Pancreas (tissue), 10 donors: ENCODE measurements around the gene CLDN5. TPM values are rescaled to one million over a fixed set of nuclear protein-coding genes. Genes with fewer than 3 reads are reported as not detected.
A peak's percentile ranks its signal among the peaks of the same experiment; 100 is the strongest.
"Not testable (repeated sequence)": the region's sequence is repeated elsewhere in the genome, so short reads cannot be mapped to it uniquely, and the experiment has no call there.

Source experiments
- ATAC-seq, 4 donors: fragments of 200-7000 bp; cut with Tn5 transposase; one replicate each; pipeline versions ENCODE4 v1.8.0 to v1.9.1; 2020; ENCODE audit warnings: mild to moderate bottlenecking in 4 of 4, moderate library complexity in 4 of 4
- DNase-seq, 6 donors: peaks; one replicate each; pipeline ENCODE4 v3.0.0-alpha.2; 2020
- FAIRE-seq: peaks from 2 replicates; lab custom pipeline; 2012; peaks lifted over from hg19 to GRCh38; lab: Jason Lieb, UNC
- H3K27ac ChIP-seq, 4 donors: fragments of 200-600 bp; sonication (generic); 1 replicate in 3 of 4; 2 replicates in 1 of 4; pipeline versions ENCODE4 v1.5.0 to v1.8.0; 2020
- H3K27me3 ChIP-seq, 4 donors: fragments of 200-600 bp; one replicate each; pipeline ENCODE4 v1.8.0; 2021
- H3K36me3 ChIP-seq, 3 donors: fragments of 200-600 bp; sonication (generic) in 1 of 3; one replicate each; pipeline versions ENCODE4 v1.5.0 to v1.8.0; 2020 to 2021
- H3K4me1 ChIP-seq, 3 donors: fragments of 200-600 bp; one replicate each; pipeline ENCODE4 v1.8.0; 2021
- H3K4me3 ChIP-seq, 4 donors: fragments of 200-600 bp; sonication (generic) in 2 of 4; one replicate each; pipeline versions ENCODE4 v1.5.0 to v1.8.0; 2020 to 2021
- H3K9me3 ChIP-seq, 4 donors: fragments of 200-600 bp; one replicate each; pipeline ENCODE4 v1.8.0; 2021
- CTCF ChIP-seq, 4 donors: fragments of 200-600 bp; sonication (generic) in 3 of 4; IDR thresholded peaks; one replicate each; pipeline versions ENCODE4 v1.5.0 to v1.8.0; 2021; ENCODE audit warnings: antibody characterized with exemption in 4 of 4
- WGBS, 2 donors: extraction: QIAGEN DNeasy Blood & Tissue Kit; methylation state at CpG; one replicate each; pipeline ENCODE4 v1.1.7; 2013; 5-methylcytosine and 5-hydroxymethylcytosine counted together
- intact Hi-C, 3 donors: fragments of 100-400 bp; cut with DNase I; formaldehyde crosslinking; loops; one replicate each; pipeline versions ENCODE4 v1.11.1 to v1.14.2; 2022
- polyA plus RNA-seq, 2 donors: library from polyadenylated mRNA; stranded (reverse); fragments of 200-250 nt; gene quantifications; one replicate each; pipeline ENCODE4 v1.2.3, GENCODE V29; 2013
- total RNA-seq, 6 donors: library from RNA; stranded (reverse); fragmentation: NEBNext Ultra II Directional in 4 of 6; extraction: Animal tissue kit (Norgen Biotek cat#: 25700) in 4 of 6; gene quantifications; one replicate each; pipeline versions ENCODE4 v1.2.1 to v1.2.4, GENCODE V29; 2021 to 2023
- donor health status: healthy with polysubstance abuse.
- donor health status: DM: no; HTN: no; CAD: no; lungs with moderate emphysema.
- donor health status: DM: no; HTN: no; CAD: no.
- donor health status: control.
- donor health status: control.
- donor health status: Bipolar disorder and iron deficiency.
- donor health status: DM: yes; HTN: yes; CAD: no.
- donor health status: DM: no; HTN: no; CAD: no.
- donor health status: DM: no; HTN: no; CAD: no.
- donor health status: DM: yes; HTN: yes; CAD: no.

CLDN5 gene
- total and polyA plus RNA-seq, 8 donors: 3.5 to 47.3 (median 7.1) TPM

GRCh38 chr22:19548964-19549363 lies 24.8 kb upstream of the CLDN5 start:
- peaks cover 0 to 2% (median 0%) of the 10 kb centered on the region in 4 donors for H3K27me3 ChIP-seq
- WGBS, 2 donors: 60 to 75% methylated on average over 2 of the region's 2 CpGs

GRCh38 chr22:19548427-19548826 lies 24.2 kb upstream of the CLDN5 start:
- DNase-seq: peak in 1 of 6 donors; percentile 19
- H3K36me3 ChIP-seq, H3K9me3 ChIP-seq, FAIRE-seq, intact Hi-C loops, H3K27me3 ChIP-seq, H3K27ac ChIP-seq, H3K4me1 ChIP-seq, ATAC-seq, H3K4me3 ChIP-seq: not testable (repeated sequence)
- 80 to 89% methylated on average over 5 of the region's 5 CpGs for WGBS, 2 donors

More at GRCh38 chr22:19548964-19549363, 24.8 kb upstream of the CLDN5 start:
- FAIRE-seq (no peak), DNase-seq (peak in 1 of 6 donors; percentile 30), ATAC-seq (no peak)
- no peak for TF ChIP-seq CTCF (IDR thresholded peaks at IDR 0.05)
- H3K4me1 ChIP-seq: no peaks in the 10 kb centered on the region
- no peaks in the 10 kb centered on the region for H3K36me3 ChIP-seq
- no peak overlapping the region for H3K27ac ChIP-seq
- no peaks in the 10 kb centered on the region for H3K9me3 ChIP-seq
- intact Hi-C loops: no loop called here
- no peak overlapping the region for H3K4me3 ChIP-seq

- Histone ChIP-seq H3K4me1 (no peaks in the 10 kb centered on the region), H3K27me3 (peaks cover 0 to 2% (median 0%) of the 10 kb centered on the region in 4 donors), H3K4me3 (no peak overlapping the region), H3K9me3 (no peaks in the 10 kb centered on the region), H3K27ac (no peak overlapping the region), H3K36me3 (no peaks in the 10 kb centered on the region)
- DNase-seq: no peak
- 81 to 84% methylated on average over 8 of the region's 8 CpGs for WGBS, 2 donors
- no peak for ATAC-seq
- intact Hi-C loops: no loop called here
- no peak for TF ChIP-seq CTCF (IDR thresholded peaks at IDR 0.05)
- no peak for FAIRE-seq
Measured at GRCh38 chr22:19547620-19548019, 23.4 kb upstream of the CLDN5 start.

GRCh38 chr22:19546680-19547079 lies 22.5 kb upstream of the CLDN5 start:
- H3K9me3 ChIP-seq: no peaks in the 10 kb centered on the region
- no peaks in the 10 kb centered on the region for H3K4me1 ChIP-seq
- DNase-seq (peak in 1 of 6 donors; percentile 3), FAIRE-seq (no peak), ATAC-seq (no peak)
- intact Hi-C loops: no loop called here
- 61 to 68% methylated on average over 6 of the region's 6 CpGs for WGBS, 2 donors
- H3K27me3 ChIP-seq: peaks cover 0 to 2% (median 0%) of the 10 kb centered on the region in 4 donors
- no peaks in the 10 kb centered on the region for H3K36me3 ChIP-seq
- no peak for TF ChIP-seq CTCF (IDR thresholded peaks at IDR 0.05)
- H3K27ac ChIP-seq: no peak overlapping the region
- no peak overlapping the region for H3K4me3 ChIP-seq

GRCh38 chr22:19545935-19546207 lies 21.7 kb upstream of the CLDN5 start:
- no peak for TF ChIP-seq CTCF (IDR thresholded peaks at IDR 0.05)
- Histone ChIP-seq H3K27ac (no peak overlapping the region), H3K9me3 (no peaks in the 10 kb centered on the region), H3K36me3 (no peaks in the 10 kb centered on the region), H3K4me3 (no peak overlapping the region), H3K27me3 (peaks cover 0 to 2% (median 0%) of the 10 kb centered on the region in 4 donors), H3K4me1 (no peaks in the 10 kb centered on the region)
- DNase-seq (no peak), FAIRE-seq (no peak), ATAC-seq (no peak)
- WGBS, 2 donors: 48 to 65% methylated on average over 5 of the region's 5 CpGs
- intact Hi-C loops: no loop called here
